H54 (cell line): ENCODE data around the gene SRGAP3.

Experiments
- DNase-seq: peaks from one replicate; pipeline ENCODE4 v3.0.0; 2011; ENCODE audit warnings: low spot score, mixed read lengths; ENCODE audit not compliant: insufficient read length
- FAIRE-seq: peaks from 3 replicates; lab custom pipeline; 2011; peaks lifted over from hg19 to GRCh38; lab: Jason Lieb, UNC
- POLR2A ChIP-seq: IDR thresholded peaks from 2 replicates; pipeline ENCODE4 v1.6.1; 2011; ENCODE audit warnings: low read depth, mild to moderate bottlenecking, low read length

The SRGAP3 gene

DNA sequence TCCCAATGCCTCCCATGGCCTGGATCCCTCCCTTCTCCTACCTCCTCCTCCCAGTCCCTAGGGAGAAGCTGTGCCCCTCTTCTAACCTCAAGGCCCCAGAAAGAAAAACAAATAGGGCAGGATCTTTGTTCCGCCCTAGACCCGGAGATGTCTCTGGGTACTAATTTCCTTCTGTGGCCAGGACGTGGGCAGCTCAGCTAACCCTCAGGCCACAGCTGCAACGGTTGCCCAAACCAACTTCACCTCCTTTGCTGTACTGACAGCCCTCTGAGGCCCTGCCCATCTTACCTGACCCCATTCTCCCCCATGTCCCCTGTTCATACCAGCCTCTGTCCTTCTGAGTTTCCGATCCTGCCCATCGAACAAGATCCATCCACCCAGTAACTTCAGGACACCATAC is 70.7 kb downstream of the SRGAP3 start:
- no peak for TF ChIP-seq POLR2A
- DNase-seq (no peak), FAIRE-seq (no peak)

DNA sequence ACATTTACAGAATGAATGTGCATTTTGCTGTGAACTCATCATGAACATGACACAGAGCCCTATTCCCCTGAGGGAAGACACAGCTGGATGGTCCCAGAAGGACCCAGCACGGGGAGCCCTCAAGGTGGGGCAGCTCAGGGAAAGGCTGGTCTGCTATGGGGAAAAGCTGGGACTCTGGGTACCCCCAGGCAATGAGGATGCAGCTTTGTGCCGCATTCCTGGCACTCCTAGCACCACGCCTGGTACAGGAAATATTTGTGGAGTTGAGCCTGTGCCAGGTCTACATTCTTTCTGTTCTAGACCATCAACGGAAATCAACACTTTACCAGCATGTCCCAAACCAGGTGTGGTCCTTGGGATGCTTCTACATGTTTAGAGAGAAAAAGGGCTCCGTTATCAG is 74.0 kb downstream of the SRGAP3 start:
- no peak for TF ChIP-seq POLR2A
- FAIRE-seq (peak; percentile 43), DNase-seq (peak; percentile 64)

DNA sequence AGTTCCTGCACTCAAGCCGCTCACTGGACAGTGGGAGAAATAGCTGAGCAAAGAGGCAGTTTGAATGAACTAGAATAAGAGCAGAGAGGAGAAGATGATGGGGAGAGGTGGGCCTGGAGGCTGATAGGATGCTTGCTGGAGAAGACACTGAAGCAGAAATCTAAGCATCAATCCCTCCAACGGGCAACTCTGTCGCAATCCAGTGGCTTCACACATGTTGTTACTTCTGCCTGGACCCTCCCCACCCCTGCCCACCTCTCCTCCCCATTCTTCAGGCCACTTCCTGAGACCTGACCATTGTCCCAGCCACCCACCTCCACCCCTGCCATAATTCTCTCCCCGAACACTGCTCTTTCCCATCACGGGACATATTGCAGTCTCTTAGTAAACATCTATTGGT is 76.0 kb downstream of the SRGAP3 start:
- no peak for DNase-seq
- no peak for FAIRE-seq
- no peak for TF ChIP-seq POLR2A

DNA sequence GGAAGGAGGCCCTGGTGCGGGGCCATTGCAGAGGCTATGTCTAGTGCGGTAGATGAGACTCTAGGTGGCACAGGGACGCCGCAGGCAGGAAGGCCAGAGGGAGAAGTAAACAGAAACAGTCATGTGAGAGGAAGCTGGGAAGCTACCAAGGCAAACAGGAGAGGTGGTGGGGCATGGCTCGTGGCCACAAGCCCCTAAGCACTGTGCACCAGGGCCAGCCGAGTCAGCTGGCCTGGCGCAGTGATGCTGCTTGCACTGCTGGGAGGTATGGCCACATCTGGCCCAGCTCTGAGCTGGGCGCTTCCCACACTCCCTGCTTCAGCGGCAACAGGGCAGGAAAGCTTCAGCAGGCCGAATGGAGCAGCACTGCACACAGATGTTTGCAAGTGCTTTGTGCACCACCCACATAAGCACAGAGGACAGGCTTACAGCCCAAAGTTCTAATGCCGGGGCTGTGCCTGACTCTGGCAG is 76.6 kb downstream of the SRGAP3 start:
- no peak for TF ChIP-seq POLR2A
- no peak for FAIRE-seq
- no peak for DNase-seq

DNA sequence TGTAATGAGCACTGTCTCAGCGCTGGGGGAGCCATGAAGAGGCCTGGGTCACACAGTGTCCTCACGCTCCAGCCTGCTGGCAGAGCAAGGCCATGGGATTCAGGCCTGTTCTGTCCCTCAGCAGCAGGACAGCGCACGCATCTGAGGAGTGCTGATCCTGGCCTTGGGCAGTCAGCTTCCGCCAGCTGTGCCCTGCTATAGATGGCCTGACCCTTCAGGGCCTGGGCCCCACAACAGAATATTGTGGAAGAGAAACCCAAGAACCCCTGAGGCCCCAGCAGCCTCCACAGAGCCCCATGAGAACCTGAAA is 78.6 kb downstream of the SRGAP3 start:
- no peak for TF ChIP-seq POLR2A
- FAIRE-seq (no peak), DNase-seq (no peak)

DNA sequence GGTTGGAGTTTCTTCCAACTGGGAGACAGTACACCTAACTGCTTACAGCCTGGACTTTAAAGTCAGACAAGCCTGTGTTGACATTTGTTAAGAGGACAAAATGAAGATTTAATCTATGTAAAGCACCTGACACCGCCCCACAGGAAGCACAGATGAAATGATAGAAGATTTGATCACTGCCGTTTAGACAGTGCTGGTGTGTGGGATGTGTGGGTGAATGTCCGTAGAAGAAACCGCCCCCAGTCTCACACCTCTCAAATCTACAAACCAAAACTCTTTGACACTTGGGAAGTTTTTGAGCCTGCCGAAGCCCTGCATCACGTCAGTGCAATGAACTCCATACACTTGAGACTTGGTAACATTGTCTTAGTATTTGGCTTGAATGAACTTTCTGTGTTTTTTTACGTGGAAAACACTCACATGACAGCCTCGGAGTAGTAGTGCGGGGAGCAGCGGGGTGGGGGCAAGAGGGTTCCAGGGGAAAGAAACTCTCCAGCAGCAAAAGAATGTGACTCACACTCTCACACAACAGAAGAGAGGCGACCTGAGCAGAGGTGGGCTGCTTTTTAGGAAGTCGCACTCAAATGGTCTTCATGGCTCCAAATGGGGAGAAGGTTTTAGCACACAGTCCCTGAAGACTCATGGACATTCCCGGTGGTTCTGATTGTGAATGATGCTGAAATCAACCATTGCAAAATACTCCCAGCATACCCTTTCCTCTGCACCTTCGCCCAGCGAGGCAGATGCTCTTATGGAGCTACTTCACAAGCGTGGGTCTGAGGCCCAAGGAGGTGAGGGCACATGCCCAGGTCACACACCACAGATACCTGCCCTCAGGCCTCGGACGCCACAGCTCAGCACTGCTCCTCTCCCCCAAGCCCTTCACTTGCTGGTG is 79.2 kb downstream of the SRGAP3 start:
- FAIRE-seq = no peak
- DNase-seq = no peak
- no peak for TF ChIP-seq POLR2A

DNA sequence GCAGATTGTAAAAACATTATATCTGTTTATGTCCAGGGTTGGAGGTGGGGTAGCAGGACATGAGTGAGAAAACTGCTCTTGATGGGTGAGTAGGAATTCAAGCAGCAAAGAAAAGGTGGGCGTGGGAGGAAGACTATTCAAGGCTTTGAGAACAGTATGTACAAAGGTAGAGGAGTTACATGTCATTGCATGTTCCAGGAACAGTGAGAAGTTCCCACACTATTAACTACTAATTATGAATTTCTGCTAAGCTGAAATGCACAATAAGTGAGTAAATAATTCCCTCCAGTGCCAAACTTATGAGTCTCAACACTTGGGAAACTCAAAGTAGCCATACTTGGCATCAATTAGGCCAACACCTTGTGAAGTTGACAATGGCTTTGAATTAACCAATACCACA is 80.1 kb downstream of the SRGAP3 start:
- no peak for DNase-seq
- no peak for FAIRE-seq
- no peak for TF ChIP-seq POLR2A

DNA sequence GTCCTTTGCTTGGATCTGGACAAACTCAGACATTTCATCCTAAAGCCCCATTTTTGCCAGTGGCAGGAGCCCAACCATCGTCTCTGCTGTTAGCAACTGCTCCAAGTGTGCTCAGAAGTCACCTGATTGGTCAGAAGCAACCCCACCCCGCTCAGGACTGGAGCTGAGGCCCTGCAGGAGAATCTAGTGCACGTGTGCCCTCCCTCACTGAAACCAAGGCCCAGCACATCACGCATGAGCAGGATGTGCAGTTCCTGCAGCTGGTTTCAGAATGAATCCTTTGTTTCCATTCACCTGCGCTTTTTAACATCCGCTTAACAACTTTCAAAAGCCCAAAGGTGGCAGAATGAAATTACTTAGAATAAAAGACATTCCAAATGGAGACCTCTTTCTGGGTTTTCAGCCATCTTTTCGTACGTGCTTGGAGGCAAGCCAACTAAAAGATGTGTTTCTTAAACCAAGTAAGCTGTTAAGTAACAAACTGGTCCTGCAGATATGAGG is 81.2 kb downstream of the SRGAP3 start:
- TF ChIP-seq POLR2A = no peak
- DNase-seq = no peak
- FAIRE-seq = no peak

DNA sequence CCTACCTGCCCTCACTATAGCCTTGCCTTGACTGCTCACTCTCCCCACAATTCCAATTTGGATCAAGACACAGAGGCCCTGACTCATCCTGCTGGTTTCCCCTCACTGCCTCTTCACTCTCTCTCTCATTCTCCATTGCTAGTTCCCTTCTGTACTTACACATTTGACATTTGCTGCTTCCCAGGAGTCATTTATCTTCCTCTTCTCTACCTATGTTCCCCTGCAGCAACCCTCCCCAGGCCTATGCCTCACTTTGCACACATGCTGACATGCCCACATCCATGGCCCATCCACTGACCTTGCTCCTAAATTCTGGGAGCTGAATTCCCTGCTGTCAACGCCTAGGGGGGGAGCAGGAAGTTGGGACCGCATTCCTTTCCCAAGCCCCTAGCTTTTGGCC is 82.2 kb downstream of the SRGAP3 start:
- no peak for TF ChIP-seq POLR2A
- FAIRE-seq = no peak

DNA sequence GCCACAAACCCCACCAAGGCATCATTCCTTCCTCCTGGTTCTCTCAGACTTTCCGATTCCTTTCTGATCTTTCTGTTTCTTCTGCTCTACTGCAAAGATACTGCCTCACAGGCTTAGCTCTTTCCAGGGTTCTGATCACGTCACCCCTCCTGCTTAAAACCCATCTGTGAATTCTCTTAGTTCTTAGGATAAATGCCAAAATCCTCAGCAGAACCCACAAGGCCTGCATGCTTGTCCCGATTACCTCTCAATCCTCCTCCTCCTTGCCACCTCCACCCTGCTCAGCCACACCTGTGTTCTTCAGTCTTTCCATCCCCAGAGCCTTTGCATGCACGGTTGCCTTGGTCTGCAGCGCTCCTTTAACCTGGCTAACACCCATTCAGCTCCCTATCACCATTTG is 84.0 kb downstream of the SRGAP3 start:
- no peak for DNase-seq
- no peak for TF ChIP-seq POLR2A
- FAIRE-seq = no peak

More for the DNA sequence above, 82.2 kb downstream of the SRGAP3 start:
- DNase-seq = no peak

DNA sequence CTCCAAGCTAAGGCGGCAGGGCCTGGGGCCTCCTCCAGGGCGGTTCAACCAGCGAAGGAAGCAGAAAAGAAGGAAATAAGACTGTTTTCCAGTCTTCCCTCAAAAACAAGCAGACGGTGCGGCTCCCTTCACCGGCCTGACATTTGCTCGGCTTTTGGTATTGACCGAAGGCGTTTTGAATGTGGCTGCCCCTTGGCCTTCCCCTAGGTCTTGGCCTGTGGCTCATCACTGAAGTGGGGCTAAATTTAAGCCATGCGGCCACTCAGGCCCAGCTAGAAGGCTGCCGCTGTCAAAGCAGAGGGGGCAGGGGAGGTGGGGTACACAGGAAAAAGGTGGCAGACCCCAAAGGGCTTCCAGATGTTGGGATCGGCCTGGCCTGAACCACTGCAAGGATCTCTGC is 86.2 kb downstream of the SRGAP3 start:
- TF ChIP-seq POLR2A = no peak
- DNase-seq = no peak
- no peak for FAIRE-seq

DNA sequence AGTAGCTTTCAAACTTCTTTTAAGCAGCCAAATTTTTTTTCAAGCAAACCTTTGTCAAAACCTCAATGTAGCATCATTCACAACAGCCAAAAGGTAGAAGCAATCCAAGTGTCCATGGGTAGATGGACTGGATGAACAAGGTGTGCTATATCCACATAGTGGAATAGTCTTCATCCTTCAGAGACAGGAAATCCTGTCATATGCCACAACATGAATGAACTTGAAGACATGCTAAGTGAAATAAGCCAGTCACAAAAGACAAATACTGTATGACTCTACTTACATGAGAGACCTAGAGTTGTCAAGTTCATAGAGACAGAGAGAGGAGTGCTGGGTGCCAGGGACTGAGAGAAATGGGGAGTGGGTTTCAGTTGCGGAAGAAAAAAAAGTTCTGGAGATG is 87.6 kb downstream of the SRGAP3 start:
- DNase-seq = no peak
- TF ChIP-seq POLR2A = no peak
- FAIRE-seq = no peak

DNA sequence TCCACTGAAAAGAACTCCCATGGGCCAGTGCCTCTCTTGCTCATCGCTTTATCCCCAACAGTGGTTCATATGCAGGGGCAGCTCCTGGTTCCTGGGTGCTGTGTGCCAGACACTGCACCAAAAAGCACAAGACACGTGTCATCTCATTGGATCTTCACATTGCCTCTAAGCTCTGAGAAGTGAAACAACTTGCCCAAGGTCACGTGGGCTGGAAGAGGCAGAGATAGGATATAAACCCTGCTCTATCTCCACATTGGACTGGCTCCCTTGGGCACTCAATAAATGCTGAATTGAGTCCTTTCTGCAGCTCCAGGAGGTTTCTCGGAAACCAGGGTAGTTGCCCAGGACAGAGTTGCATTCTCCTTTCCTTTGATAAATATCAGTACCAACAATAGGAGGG is 88.1 kb downstream of the SRGAP3 start:
- no peak for TF ChIP-seq POLR2A
- DNase-seq = no peak
- FAIRE-seq = no peak

DNA sequence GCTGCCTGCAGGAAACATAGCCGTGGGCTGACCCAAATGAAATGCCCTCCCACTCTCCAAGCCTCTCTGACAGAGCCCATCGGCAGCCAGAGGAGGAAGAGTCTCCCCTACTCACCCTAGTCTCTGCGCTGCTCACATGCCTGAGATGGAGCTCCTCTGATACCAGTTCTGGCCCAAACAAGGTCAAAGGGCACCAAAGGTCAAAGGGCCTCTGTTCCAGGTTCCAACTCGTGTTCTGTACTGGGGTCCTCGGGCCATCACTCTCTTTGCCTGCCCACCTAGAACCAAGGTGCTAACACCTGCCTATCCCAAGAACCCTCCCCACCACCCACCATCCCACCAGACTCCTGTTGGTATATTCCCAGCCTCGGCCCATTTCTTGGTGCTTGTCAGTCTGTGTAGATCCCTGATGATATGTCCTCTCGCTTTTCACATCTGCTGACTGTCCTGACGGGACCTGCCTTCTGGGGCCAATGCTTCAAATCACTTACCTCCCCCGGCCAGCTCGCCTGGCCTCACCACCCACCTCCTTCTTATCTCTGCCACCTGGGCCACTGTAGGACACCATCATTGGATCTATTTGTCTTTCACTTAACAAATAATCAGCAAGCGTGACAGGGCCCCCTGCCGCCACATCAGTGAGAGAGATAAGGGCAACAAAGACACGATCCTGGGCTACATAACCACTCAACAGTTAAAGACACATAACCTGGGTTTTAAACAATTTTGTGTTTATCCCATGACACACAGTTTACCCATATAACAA is 90.4 kb downstream of the SRGAP3 start:
- FAIRE-seq = no peak

DNA sequence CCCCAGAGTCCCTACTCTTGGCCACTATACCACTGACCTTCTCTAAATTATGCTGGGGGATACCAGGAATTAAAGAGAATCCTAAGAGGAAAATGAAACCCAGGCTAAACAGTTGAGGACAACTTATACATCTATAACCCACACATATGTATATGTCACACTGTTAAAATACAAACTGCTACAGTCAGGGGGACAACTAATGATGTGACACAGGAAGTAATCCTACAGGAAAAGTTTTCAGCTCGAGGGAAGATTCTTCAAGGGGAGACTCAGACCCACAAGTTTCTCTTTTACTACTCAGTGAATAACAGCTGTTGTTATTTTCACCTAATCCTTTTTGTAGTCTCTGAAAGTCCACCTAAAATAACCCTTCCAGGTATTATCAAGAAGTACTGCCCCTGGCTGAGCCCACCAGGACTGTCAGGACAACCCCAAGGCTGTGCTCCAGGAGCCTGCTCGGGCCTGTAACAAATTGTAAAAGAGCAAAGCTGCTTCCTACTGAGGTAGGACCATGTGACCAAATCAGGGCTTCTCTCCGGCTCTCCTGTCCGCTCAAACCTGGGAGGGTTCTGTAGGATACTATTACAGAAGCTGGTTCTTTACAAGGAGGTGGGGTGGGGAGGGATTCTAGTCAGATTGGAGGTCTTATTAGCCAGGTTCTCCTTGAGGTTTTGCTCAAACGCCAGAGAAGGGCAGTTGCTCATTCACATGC is 91.6 kb downstream of the SRGAP3 start:
- TF ChIP-seq POLR2A = no peak
- no peak for FAIRE-seq
- DNase-seq = no peak

More for the DNA sequence above, 90.4 kb downstream of the SRGAP3 start:
- DNase-seq = no peak
- TF ChIP-seq POLR2A = no peak
